Gastroesophageal sphincter (tissue), 4 donors: ENCODE data around the gene ADD2. TPM values are rescaled to one million over a fixed set of nuclear protein-coding genes. Genes with fewer than 3 reads are reported as not detected.

ENCODE experiments used
- ATAC-seq: fragments of 150-250 bp; one replicate; pipeline ENCODE4 v1.9.1; 2016; ENCODE audit warnings: mild to moderate bottlenecking, moderate library complexity
- H3K27ac ChIP-seq, 4 donors: fragments of 200-600 bp; sonication (generic) in 3 of 4; 1 replicate in 3 of 4; 2 replicates in 1 of 4; pipeline ENCODE4 v1.5.1; 2016 to 2019
- H3K27me3 ChIP-seq: fragments of 200-600 bp; sonication (generic); one replicate; pipeline ENCODE4 v1.5.1; 2019
- H3K36me3 ChIP-seq, 2 donors: fragments of 200-600 bp; sonication (generic); one replicate each; pipeline ENCODE4 v1.5.1; 2019; ENCODE audit warnings: control low read depth in 1 of 2
- H3K4me1 ChIP-seq, 3 donors: fragments of 200-600 bp; sonication (generic); 1 replicate in 2 of 3; 2 replicates in 1 of 3; pipeline ENCODE4 v1.5.1; 2016 to 2019; ENCODE audit warnings: control low read depth in 2 of 3
- H3K4me3 ChIP-seq, 2 donors: fragments of 200-600 bp; sonication (generic); one replicate each; pipeline ENCODE4 v1.5.1; 2019; ENCODE audit warnings: mild to moderate bottlenecking in 1 of 2, moderate library complexity in 1 of 2
- H3K9me3 ChIP-seq, 3 donors: fragments of 200-600 bp; sonication (generic); one replicate each; pipeline ENCODE4 v1.5.1; 2017 to 2019; ENCODE audit warnings: control low read depth in 2 of 3
- CTCF ChIP-seq, 4 experiments: fragments of 200-600 bp in 2 of 4; fragments of 450-650 bp in 2 of 4; sonication (generic) in 1 of 4; IDR thresholded peaks; one replicate each; pipeline ENCODE4 v1.5.1; 2017 to 2019; ENCODE audit warnings: antibody characterized with exemption in 4 of 4, mild to moderate bottlenecking in 2 of 4, moderate library complexity in 2 of 4
- EP300 ChIP-seq: sonication (generic); formaldehyde crosslinking; IDR thresholded peaks from one replicate; pipeline ENCODE4 v1.6.1; 2017; ENCODE audit warnings: antibody characterized with exemption, mild to moderate bottlenecking
- POLR2A ChIP-seq, 2 donors: fragments of 450-650 bp; IDR thresholded peaks; one replicate each; pipeline ENCODE4 v1.6.1; 2017; ENCODE audit warnings: antibody characterized with exemption in 2 of 2, mild to moderate bottlenecking in 2 of 2, moderate library complexity in 1 of 2
- POLR2AphosphoS5 ChIP-seq: sonication (generic); formaldehyde crosslinking; IDR thresholded peaks from one replicate; pipeline ENCODE4 v1.6.1; 2017; ENCODE audit warnings: antibody characterized with exemption
- WGBS, 2 donors: methylation state at CpG; one replicate each; pipeline ENCODE4 v1.1.5; 2018; ENCODE audit warnings: low coverage in 1 of 2; 5-methylcytosine and 5-hydroxymethylcytosine counted together
- total RNA-seq, 4 donors: library from RNA; depleted of rRNA; stranded (reverse); fragments of >200 nt; gene quantifications; one replicate each; pipeline ENCODE4 v1.1.0, GENCODE V29; 2016

The ADD2 gene
- total RNA-seq, 4 donors from 2014 or later = 2.4 to 7.8 (median 3.6) TPM

- H3K36me3 ChIP-seq = no peaks in the 10 kb centered on the region
- H3K9me3 ChIP-seq = peaks cover 0 to 26% (median 0%) of the 10 kb centered on the region in 3 donors
- no peaks in the 10 kb centered on the region for H3K4me1 ChIP-seq
- no CpG with 5 or more reads among the region's 1 CpG for WGBS, 2 donors
- no peak for ATAC-seq
- no peak overlapping the region for H3K4me3 ChIP-seq
- no peak overlapping the region for H3K27ac ChIP-seq
- peaks cover 47% of the 10 kb centered on the region for H3K27me3 ChIP-seq
- TF ChIP-seq EP300 (no peak), POLR2AphosphoS5 (no peak), CTCF (IDR thresholded peaks at IDR 0.05) (no peak), POLR2A (IDR thresholded peaks at IDR 0.05) (no peak)
Measured at GRCh38 chr2:70796262-70796661, 28.3 kb upstream of the ADD2 start.

GRCh38 chr2:70795164-70795995, 27.4 kb upstream of the ADD2 start:
- H3K4me1 ChIP-seq = peaks cover 0 to 5% (median under 1%) of the 10 kb centered on the region in 3 donors
- peaks cover 0 to 17% (median 0%) of the 10 kb centered on the region in 3 donors for H3K9me3 ChIP-seq
- H3K27ac ChIP-seq = no peak overlapping the region
- H3K27me3 ChIP-seq = peaks cover 50% of the 10 kb centered on the region
- H3K4me3 ChIP-seq = no peak overlapping the region
- 59 to 100% methylated on average over 1 to 4 of the region's 4 CpGs for WGBS, 2 donors
- ATAC-seq = no peak
- no peaks in the 10 kb centered on the region for H3K36me3 ChIP-seq
- TF ChIP-seq POLR2AphosphoS5 (no peak), CTCF (IDR thresholded peaks at IDR 0.05) (no peak), POLR2A (IDR thresholded peaks at IDR 0.05) (no peak), EP300 (no peak)

GRCh38 chr2:70793450-70793849, 25.4 kb upstream of the ADD2 start:
- Histone ChIP-seq H3K9me3 (no peaks in the 10 kb centered on the region), H3K4me1 (peaks cover 0 to 15% (median 11%) of the 10 kb centered on the region in 3 donors), H3K27me3 (peaks cover 70% of the 10 kb centered on the region), H3K27ac (no peak overlapping the region), H3K36me3 (no peaks in the 10 kb centered on the region), H3K4me3 (no peak overlapping the region)
- no peak for TF ChIP-seq POLR2AphosphoS5
- TF ChIP-seq CTCF (IDR thresholded peaks at IDR 0.05) = no peak
- TF ChIP-seq POLR2A (IDR thresholded peaks at IDR 0.05) = no peak
- TF ChIP-seq EP300 = no peak
- 82 to 92% methylated on average over 2 of the region's 2 CpGs for WGBS, 2 donors
- ATAC-seq = no peak

- TF ChIP-seq POLR2A (IDR thresholded peaks at IDR 0.05) (no peak), CTCF (IDR thresholded peaks at IDR 0.05) (no peak), POLR2AphosphoS5 (no peak)
- H3K36me3 ChIP-seq = no peaks in the 10 kb centered on the region
- WGBS, 2 donors = 0% methylated on average over 3 to 8 of the region's 69 CpGs
- H3K9me3 ChIP-seq = no peaks in the 10 kb centered on the region
- H3K27me3 ChIP-seq = peaks cover 88% of the 10 kb centered on the region
- peak within 1 kb of the TSS in 1 of 2 donors; percentile 39 for H3K4me3 ChIP-seq
- no peak for ATAC-seq
- peaks cover 0 to 15% (median 11%) of the 10 kb centered on the region in 3 donors for H3K4me1 ChIP-seq
- no peak within 1 kb of the TSS for H3K27ac ChIP-seq
Measured at GRCh38 chr2:70790136-70790828, 22.3 kb upstream of the ADD2 start, which contains the start of gene FIGLA. FIGLA (minus strand) TSS chr2:70790643; CDS start chr2:70790638, 5 bp downstream.
